CD4-positive, CD25-positive, alpha-beta regulatory T cell (primary cell): ENCODE measurements around the gene AP5S1. TPM values are rescaled to one million over a fixed set of nuclear protein-coding genes. Genes with fewer than 3 reads are reported as not detected.
A peak's percentile ranks its signal among the peaks of the same experiment; 100 is the strongest.

Source experiments
- ATAC-seq, 2 donors: fragments of 150-1000 bp; cut with Tn5 transposase; one replicate each; pipeline ENCODE4 v1.10.0; 2021; ENCODE audit warnings: low read depth in 2 of 2, moderate number of reproducible peaks in 2 of 2, moderate library complexity in 1 of 2
- DNase-seq, 3 donors: peaks; one replicate each; pipeline versions ENCODE4 v3.0.0 to v3.0.0-alpha.2; 2012 to 2022; ENCODE audit warnings: mixed read lengths in 1 of 3
- H3K27ac ChIP-seq: one replicate; pipeline ENCODE4 v1.7.0; 2013; ENCODE audit warnings: mild to moderate bottlenecking, low read length; ENCODE audit not compliant: insufficient read depth, poor library complexity, severe bottlenecking
- H3K27me3 ChIP-seq: one replicate; pipeline ENCODE4 v1.7.0; 2013; ENCODE audit warnings: low read length; ENCODE audit not compliant: control insufficient read depth, insufficient read depth
- H3K36me3 ChIP-seq: one replicate; pipeline ENCODE4 v1.7.0; 2013; ENCODE audit warnings: mild to moderate bottlenecking, low read length, moderate library complexity; ENCODE audit not compliant: control insufficient read depth, insufficient read depth
- H3K4me1 ChIP-seq: 2 replicates; pipeline ENCODE4 v1.7.0; 2013; ENCODE audit warnings: mild to moderate bottlenecking, low read length; ENCODE audit not compliant: insufficient read depth, control insufficient read depth, poor library complexity, severe bottlenecking
- H3K4me3 ChIP-seq: one replicate; pipeline ENCODE4 v1.7.0; 2013; ENCODE audit warnings: low read depth, mild to moderate bottlenecking, low read length, moderate library complexity
- H3K9me3 ChIP-seq, 2 experiments: 1 replicate in 1 of 2; 2 replicates in 1 of 2; pipeline ENCODE4 v1.7.0; 2013; ENCODE audit warnings: low read length in 2 of 2, mild to moderate bottlenecking in 1 of 2, moderate library complexity in 1 of 2; ENCODE audit not compliant: control insufficient read depth in 2 of 2
- H3K27ac Mint-ChIP-seq, 3 donors: one replicate each; pipeline ENCODE4 v1.8.0; 2020 to 2022; ENCODE audit warnings: mild to moderate bottlenecking in 3 of 3, mixed read lengths in 3 of 3, moderate library complexity in 2 of 3
- H3K27me3 Mint-ChIP-seq: one replicate; pipeline ENCODE4 v1.8.0; 2022; ENCODE audit warnings: mild to moderate bottlenecking, mixed read lengths
- H3K36me3 Mint-ChIP-seq: one replicate; pipeline ENCODE4 v1.8.0; 2020; ENCODE audit warnings: mixed read lengths
- H3K4me1 Mint-ChIP-seq, 4 donors: one replicate each; pipeline ENCODE4 v1.8.0; 2020 to 2022; ENCODE audit warnings: mixed read lengths in 4 of 4, mild to moderate bottlenecking in 1 of 4
- H3K4me3 Mint-ChIP-seq, 4 donors: one replicate each; pipeline ENCODE4 v1.8.0; 2020 to 2022; ENCODE audit warnings: mild to moderate bottlenecking in 4 of 4, mixed read lengths in 4 of 4, moderate library complexity in 3 of 4
- H3K9me3 Mint-ChIP-seq, 7 donors: one replicate each; pipeline ENCODE4 v1.8.0; 2020 to 2022; ENCODE audit warnings: mixed read lengths in 7 of 7, mild to moderate bottlenecking in 3 of 7, moderate library complexity in 2 of 7
- polyA plus RNA-seq, 4 donors: library from polyadenylated mRNA; unstranded; fragments of 300-500 nt; fragmentation: Illumina TruSeq; gene quantifications; one replicate each; pipeline ENCODE4 v1.2.3, GENCODE V29; 2021
- total RNA-seq: library from RNA; stranded (reverse); gene quantifications from one replicate; pipeline ENCODE4 v1.2.3, GENCODE V29; 2022

Gene AP5S1
- total and polyA plus RNA-seq, 5 donors from 2014 or later = 10.5 to 22.2 (median 19.5) TPM

DNA sequence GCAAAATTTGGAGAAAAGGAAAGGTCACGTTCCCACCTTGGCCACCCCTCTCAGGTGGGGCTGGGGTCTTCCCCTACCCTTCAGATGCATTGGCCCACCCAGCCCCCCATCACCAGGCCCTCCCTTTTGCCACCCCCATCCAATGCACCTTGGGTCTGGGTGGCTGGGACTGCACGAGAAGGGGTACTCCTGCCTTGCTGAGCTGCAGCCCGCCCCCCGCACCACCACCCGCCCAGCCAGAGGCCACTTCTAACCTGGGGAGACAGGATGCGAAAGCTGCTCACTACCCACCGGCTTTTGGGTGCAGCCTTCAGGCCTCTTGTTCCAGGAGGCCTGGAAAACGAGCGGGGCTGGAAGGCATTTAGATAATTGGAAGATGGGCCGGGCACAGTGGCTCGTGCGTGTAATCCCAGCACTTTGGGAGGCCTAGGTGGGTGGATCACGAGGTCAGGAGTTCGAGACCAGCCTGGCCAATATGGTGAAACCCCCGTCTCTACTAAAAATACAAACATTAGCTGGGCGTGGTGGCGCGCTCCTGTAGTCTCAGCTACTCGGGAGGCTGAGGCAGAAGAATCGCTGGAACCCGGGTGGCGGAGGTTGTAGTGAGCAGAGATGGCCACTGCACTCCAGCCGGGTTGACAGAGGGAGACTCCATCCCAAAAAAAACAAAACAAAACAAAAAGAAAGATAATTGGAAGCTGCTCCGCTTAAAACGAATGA, 25.5 kb upstream of the AP5S1 start:
- Histone ChIP-seq H3K4me3 (peak overlapping the region; percentile 67), H3K9me3 (no peaks in the 10 kb centered on the region), H3K27me3 (no peaks in the 10 kb centered on the region), H3K36me3 (peaks cover 6% of the 10 kb centered on the region), H3K27ac (peak overlapping the region; percentile 95), H3K4me1 (peaks cover 39% of the 10 kb centered on the region)
- ATAC-seq (no peak), DNase-seq (no peak)
- peaks cover 25% of the 10 kb centered on the region for H3K36me3 Mint-ChIP-seq
- peak overlapping the region in 2 of 3 donors; percentile 69 to 95 for H3K27ac Mint-ChIP-seq
- no peaks in the 10 kb centered on the region for H3K9me3 Mint-ChIP-seq
- H3K4me3 Mint-ChIP-seq = peak overlapping the region; percentile 92 to 99 (median 94)
- H3K4me1 Mint-ChIP-seq = peaks cover 7 to 34% (median 28%) of the 10 kb centered on the region in 4 donors
- peaks cover 4% of the 10 kb centered on the region for H3K27me3 Mint-ChIP-seq

GRCh38 chr20:3795511-3796468, 24.6 kb upstream of the AP5S1 start, which contains the start of gene CDC25B:
Gene CDC25B, plus strand, starts transcription at chr20:3796310. Its CDS starts 222 bp downstream, at chr20:3796532.
- Mint-ChIP-seq H3K36me3 (peaks cover 31% of the 10 kb centered on the region), H3K4me1 (peaks cover 7 to 42% (median 30%) of the 10 kb centered on the region in 4 donors), H3K4me3 (peak within 1 kb of the TSS; percentile 99 to 100 (median 100)), H3K9me3 (no peaks in the 10 kb centered on the region), H3K27ac (peak within 1 kb of the TSS; percentile 95 to 97 (median 96)), H3K27me3 (peaks cover 4% of the 10 kb centered on the region)
- DNase-seq (peak; percentile 84 to 94 (median 86)), ATAC-seq (peak; percentile 77 to 84)
- Histone ChIP-seq H3K27ac (peak within 1 kb of the TSS; percentile 95), H3K4me3 (peak within 1 kb of the TSS; percentile 94), H3K9me3 (no peaks in the 10 kb centered on the region), H3K36me3 (peaks cover 15% of the 10 kb centered on the region), H3K4me1 (peaks cover 48% of the 10 kb centered on the region), H3K27me3 (no peaks in the 10 kb centered on the region)

DNA sequence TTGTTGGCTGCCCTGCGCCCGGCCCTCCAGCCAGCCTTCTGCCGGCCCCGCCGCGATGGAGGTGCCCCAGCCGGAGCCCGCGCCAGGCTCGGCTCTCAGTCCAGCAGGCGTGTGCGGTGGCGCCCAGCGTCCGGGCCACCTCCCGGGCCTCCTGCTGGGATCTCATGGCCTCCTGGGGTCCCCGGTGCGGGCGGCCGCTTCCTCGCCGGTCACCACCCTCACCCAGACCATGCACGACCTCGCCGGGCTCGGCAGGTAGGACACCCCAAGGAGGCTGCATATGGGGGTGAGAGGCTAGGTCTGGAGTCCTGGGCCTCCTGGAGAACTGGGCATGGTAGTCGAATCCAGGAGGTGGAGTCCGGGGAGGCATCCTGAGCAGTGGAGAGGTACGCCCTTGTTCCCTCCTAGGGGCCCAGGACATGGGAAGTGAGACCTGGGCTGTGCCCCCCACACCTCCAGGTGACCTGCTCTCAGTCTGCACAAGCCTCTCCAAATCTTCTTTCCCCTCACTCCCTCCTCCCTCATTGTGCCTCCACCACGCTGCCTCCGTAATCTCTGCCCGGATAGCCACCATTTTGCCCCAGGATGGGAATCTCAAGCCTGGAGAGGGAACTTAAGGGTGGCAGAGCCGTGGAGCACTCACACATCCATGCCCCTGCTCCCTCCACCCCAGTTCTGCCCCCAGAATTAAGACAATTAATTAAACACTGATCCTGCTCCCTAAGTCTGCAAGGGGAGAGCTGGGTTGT, 23.7 kb upstream of the AP5S1 start:
- no peaks in the 10 kb centered on the region for H3K27me3 ChIP-seq
- peaks cover 57% of the 10 kb centered on the region for H3K4me1 ChIP-seq
- Mint-ChIP-seq H3K27me3 (peaks cover 4% of the 10 kb centered on the region), H3K4me3 (peak overlapping the region; percentile 99 to 100 (median 100)), H3K27ac (peak overlapping the region; percentile 83 to 96 (median 93)), H3K9me3 (no peaks in the 10 kb centered on the region), H3K36me3 (peaks cover 37% of the 10 kb centered on the region), H3K4me1 (peaks cover 7 to 50% (median 30%) of the 10 kb centered on the region in 4 donors)
- peak overlapping the region; percentile 94 for H3K4me3 ChIP-seq
- H3K9me3 ChIP-seq = no peaks in the 10 kb centered on the region
- peaks cover 24% of the 10 kb centered on the region for H3K36me3 ChIP-seq
- H3K27ac ChIP-seq = peak overlapping the region; percentile 73
- DNase-seq (no peak), ATAC-seq (no peak)

DNA sequence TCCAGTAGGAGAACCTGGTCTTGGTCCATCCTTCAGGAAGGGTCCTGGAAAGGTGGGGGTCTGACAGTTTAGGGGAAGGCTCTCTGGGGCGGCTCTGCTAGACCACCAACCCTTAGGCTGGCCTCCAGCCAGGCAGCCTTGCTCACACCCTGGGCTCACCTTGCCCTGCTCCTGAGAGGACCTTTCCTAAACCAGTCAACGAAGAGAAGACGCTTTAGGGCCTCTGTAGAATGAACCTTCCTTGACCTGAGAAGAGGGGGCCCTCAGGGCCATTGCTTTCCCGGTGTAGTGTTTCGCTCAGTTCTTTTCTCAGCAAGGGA, 23.2 kb upstream of the AP5S1 start:
- no peaks in the 10 kb centered on the region for H3K27me3 ChIP-seq
- no peaks in the 10 kb centered on the region for H3K9me3 Mint-ChIP-seq
- peaks cover 4% of the 10 kb centered on the region for H3K27me3 Mint-ChIP-seq
- H3K4me1 ChIP-seq = peaks cover 62% of the 10 kb centered on the region
- peaks cover 29% of the 10 kb centered on the region for H3K36me3 ChIP-seq
- ATAC-seq = no peak
- H3K4me3 Mint-ChIP-seq = peak overlapping the region; percentile 99 to 100 (median 100)
- H3K36me3 Mint-ChIP-seq = peaks cover 42% of the 10 kb centered on the region
- no peak for DNase-seq
- no peaks in the 10 kb centered on the region for H3K9me3 ChIP-seq
- H3K27ac Mint-ChIP-seq = peak overlapping the region; percentile 96 to 98 (median 96)
- peak overlapping the region; percentile 73 for H3K27ac ChIP-seq
- peaks cover 7 to 55% (median 30%) of the 10 kb centered on the region in 4 donors for H3K4me1 Mint-ChIP-seq
- H3K4me3 ChIP-seq = peak overlapping the region; percentile 94

DNA sequence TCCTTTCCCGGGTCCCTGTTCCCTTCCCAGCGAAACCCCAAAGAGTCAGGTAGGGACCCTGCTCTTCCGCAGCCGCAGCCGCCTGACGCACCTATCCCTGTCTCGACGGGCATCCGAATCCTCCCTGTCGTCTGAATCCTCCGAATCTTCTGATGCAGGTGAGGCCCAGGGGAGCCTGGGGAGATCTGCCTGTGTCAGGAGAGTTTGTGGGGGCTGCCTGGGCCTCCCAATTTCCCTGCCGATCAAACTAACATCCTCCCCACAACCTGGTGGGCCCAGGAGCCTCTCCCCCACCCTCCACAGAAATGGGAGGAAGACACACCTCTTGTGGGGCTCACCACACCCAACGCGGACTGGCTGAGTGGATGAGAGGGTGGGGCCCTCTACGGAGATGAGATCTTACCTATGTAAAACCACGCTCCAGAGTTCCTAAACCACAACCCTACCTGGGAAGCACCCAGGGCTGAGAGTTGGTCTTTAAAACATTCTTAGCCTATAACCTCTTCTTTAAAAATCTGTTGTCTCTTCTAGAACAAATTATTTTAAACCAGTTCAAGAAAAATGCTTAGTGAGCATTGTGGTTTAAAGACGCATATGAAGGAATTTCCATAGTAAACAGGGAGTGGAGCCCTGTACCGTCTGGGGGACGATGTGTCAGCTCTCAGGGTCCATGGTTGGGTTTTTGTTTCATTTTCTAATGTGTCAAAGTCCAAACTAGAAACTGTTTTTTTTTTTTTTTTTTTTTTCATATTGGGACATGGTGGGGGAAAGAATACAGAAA, 22.6 kb upstream of the AP5S1 start:
- Histone ChIP-seq H3K27me3 (no peaks in the 10 kb centered on the region), H3K4me1 (peaks cover 68% of the 10 kb centered on the region), H3K27ac (peak overlapping the region; percentile 73), H3K9me3 (no peaks in the 10 kb centered on the region), H3K4me3 (peak overlapping the region; percentile 94), H3K36me3 (peaks cover 35% of the 10 kb centered on the region)
- ATAC-seq (no peak), DNase-seq (peak in 2 of 3 donors; percentile 38 to 84)
- Mint-ChIP-seq H3K36me3 (peaks cover 48% of the 10 kb centered on the region), H3K27me3 (peaks cover 4% of the 10 kb centered on the region), H3K27ac (peak overlapping the region; percentile 96 to 98 (median 96)), H3K9me3 (no peaks in the 10 kb centered on the region), H3K4me3 (peak overlapping the region; percentile 99 to 100 (median 100)), H3K4me1 (peaks cover 7 to 61% (median 34%) of the 10 kb centered on the region in 4 donors)

- Histone ChIP-seq H3K36me3 (peaks cover 41% of the 10 kb centered on the region), H3K9me3 (no peaks in the 10 kb centered on the region), H3K27me3 (no peaks in the 10 kb centered on the region), H3K4me3 (peak overlapping the region; percentile 94), H3K27ac (peak overlapping the region; percentile 73), H3K4me1 (peaks cover 70% of the 10 kb centered on the region)
- DNase-seq = no peak
- ATAC-seq = no peak
- H3K4me3 Mint-ChIP-seq = peak overlapping the region; percentile 99 to 100 (median 100)
- peaks cover 7 to 65% (median 38%) of the 10 kb centered on the region in 4 donors for H3K4me1 Mint-ChIP-seq
- H3K27ac Mint-ChIP-seq = peak overlapping the region; percentile 96 to 98 (median 96)
- H3K27me3 Mint-ChIP-seq = peaks cover 4% of the 10 kb centered on the region
- peaks cover 54% of the 10 kb centered on the region for H3K36me3 Mint-ChIP-seq
- no peaks in the 10 kb centered on the region for H3K9me3 Mint-ChIP-seq
Measured at GRCh38 chr20:3798373-3798768, 22.0 kb upstream of the AP5S1 start.
